ENCODE data around the gene CDH8. TPM values are rescaled to one million over a fixed set of nuclear protein-coding genes. Genes with fewer than 3 reads are reported as not detected.

Gene CDH8
- total and polyA plus RNA-seq, 2 donors (not counting 3 experiments of a cell fraction or from before 2014, with no cell fraction given), result not detected

GRCh38 chr16:61946019-61946418 is 90.2 kb downstream of the CDH8 start:
- H3K27ac ChIP-seq (ENCODE audit: insufficient read depth, low read depth, low read length), result no peak overlapping the region
- no peaks in the 10 kb centered on the region for H4K20me1 ChIP-seq (replicated peaks; ENCODE audit: control insufficient read depth, extremely low read depth, insufficient read depth, low read length)
- H3K9ac ChIP-seq (replicated peaks; ENCODE audit: extremely low read depth, insufficient read depth, low read length), result no peak overlapping the region
- no peak for TF ChIP-seq JUN (IDR thresholded peaks at IDR 0.05; ENCODE audit: borderline replicate concordance, insufficient read depth, insufficient read length, low read depth)
- TF ChIP-seq GATA2 (IDR thresholded peaks at IDR 0.05; ENCODE audit: insufficient read depth, insufficient read length, low read depth, low read length), result no peak
- TF ChIP-seq MYC (IDR thresholded peaks at IDR 0.05; ENCODE audit: low read depth, low read length), result no peak
- no peak for TF ChIP-seq FOS (IDR thresholded peaks at IDR 0.05; ENCODE audit: borderline replicate concordance, insufficient read depth, low read length)
- TF ChIP-seq POLR2AphosphoS5 (IDR thresholded peaks at IDR 0.05; ENCODE audit: insufficient read depth, low read depth, low read length), result no peak
- no peak for TF ChIP-seq POLR2A (IDR thresholded peaks at IDR 0.05; ENCODE audit: low read depth, low read length)
- no peak for TF ChIP-seq MAX (IDR thresholded peaks at IDR 0.05; ENCODE audit: insufficient read depth, insufficient read length)
- no peak for TF ChIP-seq EZH2 (IDR thresholded peaks at IDR 0.05; ENCODE audit: borderline replicate concordance, low read depth, low read length, severe bottlenecking)
- no peak for TF ChIP-seq CTCF (IDR thresholded peaks at IDR 0.05; ENCODE audit: extremely low read depth in 1 of 2, insufficient read depth in 1 of 2, low read depth in 1 of 2, low read length in 2 of 2)
- no peak overlapping the region for H3K4me3 ChIP-seq (replicated peaks in 1 of 3; ENCODE audit: insufficient read depth in 1 of 3, low read depth in 1 of 3, low read length in 3 of 3)
- no peaks in the 10 kb centered on the region for H3K9me1 ChIP-seq (replicated peaks; ENCODE audit: control insufficient read depth, extremely low read depth, insufficient read depth, low read length)
- H3K4me1 ChIP-seq (ENCODE audit: control insufficient read depth, extremely low read depth, insufficient read depth, low read length), result no peaks in the 10 kb centered on the region
- H3K9me3 ChIP-seq (replicated peaks; ENCODE audit: control insufficient read depth, insufficient read depth, low read length), result peaks cover 3% of the 10 kb centered on the region
- no peaks in the 10 kb centered on the region for H3K36me3 ChIP-seq (ENCODE audit: control insufficient read depth in 2 of 2, extremely low read depth in 1 of 2, insufficient read depth in 2 of 2, low read length in 2 of 2)
- FAIRE-seq (no peak), DNase-seq (ENCODE audit: low read depth, low spot score) (no peak)
- H3K4me2 ChIP-seq (ENCODE audit: insufficient read depth, low read length), result no peak overlapping the region
- ChIA-PET CTCF (no interaction called here), POLR2A (no interaction called here)
- no peaks in the 10 kb centered on the region for H3K79me2 ChIP-seq (ENCODE audit: control insufficient read depth, insufficient read depth, low read length)
- no peaks in the 10 kb centered on the region for H3K27me3 ChIP-seq (ENCODE audit: control insufficient read depth in 2 of 2, insufficient read depth in 2 of 2, low read length in 2 of 2)
- dilution Hi-C loops (cut with MboI; ENCODE audit: extremely low pct_ligation_motif_present, low sequenced_read_pairs) (no loop called here), intact Hi-C loops (cut with micrococcal nuclease) (no loop called here)
- no peak overlapping the region for H2AFZ ChIP-seq (ENCODE audit: low read depth, low read length)
- BruUV-seq (replicated peaks), result no TSS peak
